Fibroblast of skin of right quadriceps (primary cell): ENCODE data around the gene TANGO2.
A peak's percentile ranks its signal among the peaks of the same experiment; 100 is the strongest.
"Not testable (repeated sequence)": the region's sequence is repeated elsewhere in the genome, so short reads cannot be mapped to it uniquely, and the experiment has no call there.

Experiments used
- DNase-seq: peaks from one replicate; pipeline ENCODE4 v3.0.0-alpha.2; 2013

The TANGO2 gene

DNA sequence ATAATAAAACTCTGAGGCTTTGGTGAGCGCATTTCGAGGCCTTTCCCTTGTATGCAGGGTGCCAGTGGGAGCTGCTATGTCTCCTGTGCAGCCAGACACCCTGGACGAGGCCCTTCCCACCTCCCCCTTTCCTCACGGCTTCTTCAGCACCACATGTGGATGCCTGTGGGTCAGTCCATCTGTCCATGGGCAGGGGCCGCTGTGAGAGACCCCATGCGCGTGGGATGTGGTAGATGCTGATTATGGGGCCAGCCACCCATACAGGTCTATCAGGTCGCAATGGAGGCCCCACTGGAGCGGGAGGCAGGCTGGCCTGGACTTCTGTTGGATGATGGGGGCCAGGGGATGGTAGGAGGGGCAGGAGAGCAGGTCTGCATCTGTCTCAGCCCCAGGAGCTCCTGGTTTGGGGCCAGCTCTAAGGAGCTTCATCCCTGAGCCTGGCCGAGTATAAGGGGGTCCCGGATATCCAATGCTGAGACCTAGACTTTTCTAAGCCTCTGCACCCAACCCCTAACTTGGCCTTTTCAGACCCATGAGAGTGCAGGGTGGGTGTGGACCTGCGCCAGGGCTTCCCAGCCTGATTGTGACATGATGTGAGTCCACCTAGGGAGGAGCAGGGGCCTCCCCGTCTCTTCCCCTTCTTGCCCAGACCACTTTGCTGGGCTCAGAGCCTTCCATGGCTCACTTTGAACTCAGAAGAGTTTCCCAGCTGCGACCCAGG lies 45.1 kb downstream of the TANGO2 start:
- no peak for DNase-seq

DNA sequence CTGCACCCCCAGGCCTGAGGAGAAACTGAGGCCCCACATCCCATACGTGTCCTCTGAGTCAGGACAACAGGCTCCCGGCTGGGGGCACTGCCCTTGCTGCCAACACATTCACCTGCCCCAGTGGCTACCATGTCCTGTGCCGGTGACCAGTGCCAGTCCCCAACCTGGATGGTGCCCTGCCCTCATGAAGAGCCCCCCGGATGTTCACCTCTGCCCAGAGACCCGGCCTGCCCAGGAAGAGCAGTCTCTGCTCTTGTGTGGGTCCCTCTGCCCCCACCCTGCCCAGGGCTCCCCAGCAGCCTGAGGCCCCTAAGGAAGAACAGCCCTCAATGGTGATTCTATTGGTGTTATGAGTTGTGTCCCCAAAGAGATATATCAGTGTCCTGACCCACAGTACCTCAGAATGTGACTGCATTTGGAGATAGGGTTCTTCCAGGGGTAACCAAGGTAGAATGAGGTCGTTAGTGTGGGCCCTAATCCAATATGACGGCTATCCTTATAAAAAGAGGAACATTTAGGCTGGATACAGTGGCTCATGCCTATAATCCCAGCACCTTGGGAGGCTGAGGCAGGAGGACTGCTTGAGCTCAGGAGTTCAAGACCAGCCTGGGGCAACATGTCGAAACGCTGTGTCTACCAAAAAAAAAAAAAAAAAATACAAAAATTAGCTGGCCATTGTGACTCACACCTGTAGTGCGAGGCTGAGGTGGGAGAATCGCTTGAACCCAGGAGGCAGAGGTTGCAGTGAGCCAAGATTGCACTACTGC lies 45.9 kb downstream of the TANGO2 start:
- DNase-seq = no peak

DNA sequence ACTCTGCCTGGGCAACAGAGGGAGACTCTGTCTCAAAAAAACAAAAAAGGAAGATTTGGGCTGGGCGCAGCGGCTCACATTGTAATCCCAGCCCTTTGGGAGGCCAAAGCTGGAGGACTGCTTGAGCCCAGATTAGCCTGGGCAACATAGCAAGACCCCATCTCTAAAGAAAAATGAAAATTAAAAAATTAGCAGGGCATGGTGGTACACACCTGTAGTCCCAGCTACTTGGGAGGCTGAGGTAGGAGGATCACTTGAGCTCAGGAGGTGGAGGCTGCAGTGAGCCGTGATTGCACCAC lies 46.4 kb downstream of the TANGO2 start:
- DNase-seq = not testable (repeated sequence)

DNA sequence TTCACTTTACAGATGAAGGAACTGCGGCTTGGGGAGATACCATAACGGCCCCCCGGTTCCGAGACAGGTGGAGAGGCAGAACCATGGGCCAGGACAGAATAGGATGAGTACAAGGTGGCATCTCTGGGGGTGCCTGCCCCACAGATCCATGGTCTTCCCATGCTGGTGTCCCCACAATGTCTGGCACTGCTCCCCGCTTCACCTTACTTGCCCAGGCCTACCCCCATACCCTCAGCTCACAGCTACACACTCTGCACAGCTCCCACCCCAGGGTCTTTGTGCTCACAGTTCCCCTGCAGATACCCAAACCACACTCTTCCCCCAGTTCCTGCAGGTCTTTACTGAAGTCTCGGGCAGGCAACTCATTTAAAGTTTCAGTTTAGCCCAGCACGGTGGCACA lies 47.7 kb downstream of the TANGO2 start:
- DNase-seq = no peak

DNA sequence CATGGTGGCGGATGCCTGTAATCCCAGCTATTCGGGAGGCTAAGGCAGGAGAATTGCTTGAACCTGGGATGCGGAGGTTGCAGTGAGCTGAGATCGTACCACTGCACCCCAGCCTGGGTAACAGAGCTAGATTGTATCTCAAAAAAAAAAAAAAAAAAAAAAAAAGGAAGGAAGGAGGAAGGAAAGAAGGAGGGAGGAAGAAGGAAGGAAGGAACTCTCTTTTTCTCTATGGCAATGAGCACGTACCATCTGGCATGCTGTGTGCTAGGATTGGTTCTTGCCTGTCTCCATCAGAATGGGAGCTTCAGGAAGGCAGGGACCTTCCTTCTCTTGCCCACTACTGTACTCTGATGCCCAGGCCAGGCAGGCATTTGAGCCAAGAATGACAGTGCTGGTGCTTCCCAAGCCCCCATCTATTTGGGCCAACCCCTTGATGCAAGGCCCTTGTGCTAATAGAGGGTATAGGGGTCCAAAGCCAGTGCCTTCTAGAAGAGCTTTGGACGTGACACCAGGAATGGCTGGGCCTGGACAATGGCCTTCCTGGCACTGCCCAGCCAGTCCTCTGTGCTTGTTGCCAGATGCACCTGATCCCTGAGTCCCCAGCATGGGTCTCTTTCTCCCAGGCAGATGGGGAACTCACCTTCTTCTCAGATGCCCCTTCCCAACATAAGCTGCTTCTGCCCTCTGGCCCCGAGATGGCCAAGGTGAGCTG lies 48.6 kb downstream of the TANGO2 start:
- DNase-seq = no peak

DNA sequence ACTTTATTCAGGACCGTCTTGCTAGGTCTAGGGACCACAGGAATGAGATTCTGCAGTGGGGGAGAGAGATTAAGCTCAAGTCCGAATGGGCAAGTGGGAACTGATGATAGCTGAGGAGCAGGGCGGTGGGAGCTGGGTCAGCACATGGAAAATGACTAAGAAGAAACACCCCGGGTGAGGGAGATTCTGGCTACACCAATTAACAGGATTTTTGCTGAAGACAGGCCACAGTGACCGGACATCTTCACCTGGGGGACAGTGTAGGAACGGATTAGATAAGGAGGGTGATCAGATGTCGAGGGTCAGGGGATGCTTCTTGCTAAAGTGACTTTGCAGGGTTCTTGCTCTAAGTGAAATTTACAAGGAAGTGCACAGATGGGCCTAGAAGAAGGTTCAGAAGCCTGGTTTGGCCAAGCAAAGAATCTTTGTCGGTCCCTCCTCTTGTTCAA lies 50.6 kb downstream of the TANGO2 start:
- no peak for DNase-seq

DNA sequence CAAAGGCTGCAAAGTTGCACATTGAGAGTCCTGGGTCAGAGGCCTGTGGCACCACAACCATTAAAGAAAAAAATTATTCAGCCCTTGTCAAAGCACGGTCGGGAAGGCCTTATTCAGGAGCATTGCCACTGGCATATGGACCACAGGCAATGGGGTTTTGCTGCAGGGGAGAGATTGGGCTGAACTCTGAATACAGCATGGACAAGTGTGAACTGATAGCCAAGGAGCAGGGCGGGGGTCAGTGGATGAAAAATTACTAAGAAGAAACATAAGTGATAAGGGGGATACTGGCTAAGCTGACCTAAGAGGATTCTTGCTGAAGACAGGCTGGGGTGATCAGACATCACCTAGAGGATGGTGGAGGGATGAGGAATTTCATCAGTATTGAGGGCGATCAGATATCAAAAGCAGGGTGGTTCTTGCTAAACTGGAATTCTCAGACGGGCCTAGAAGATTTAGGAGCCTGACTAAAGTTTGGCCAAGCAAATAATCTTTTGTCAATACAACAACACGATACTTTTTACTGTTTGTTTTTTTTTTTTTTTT lies 55.8 kb downstream of the TANGO2 start:
- no peak for DNase-seq

DNA sequence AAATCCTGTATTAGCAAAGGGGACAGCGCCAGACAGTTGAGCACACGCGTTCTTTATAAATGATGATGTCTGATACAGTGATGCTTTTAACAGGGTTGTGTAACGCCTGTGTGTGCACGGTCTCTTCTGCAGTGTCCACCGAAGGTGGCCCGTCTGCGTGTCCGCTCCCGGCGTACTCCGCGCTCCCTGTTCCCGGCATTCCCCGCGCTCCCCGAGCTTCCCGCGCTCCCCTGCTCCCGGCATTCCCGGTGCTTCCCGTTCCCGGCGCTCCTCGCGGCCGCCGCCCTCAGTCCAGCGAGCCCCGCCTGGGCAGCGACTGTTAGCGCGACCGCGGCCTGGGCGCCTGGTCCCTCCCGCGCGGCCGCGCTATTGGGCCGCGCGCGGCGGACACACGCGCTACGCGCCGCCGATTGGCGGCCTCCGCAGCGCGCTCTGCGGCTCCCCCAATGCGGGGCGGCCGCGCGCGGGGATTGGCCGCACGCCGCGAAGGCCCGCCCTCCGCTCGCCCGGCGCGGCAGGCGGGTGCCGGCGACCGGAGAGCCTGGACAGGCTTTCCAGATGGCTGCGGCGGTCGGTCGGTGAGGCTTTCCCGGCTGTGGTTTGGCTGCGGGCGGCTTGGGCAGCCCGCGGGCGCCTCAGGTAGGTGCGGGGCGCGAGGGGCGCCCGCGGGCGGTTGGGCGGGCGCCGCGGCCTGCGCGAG lies 59.0 kb downstream of the TANGO2 start, which contains the start of gene DGCR8:
Gene DGCR8, plus strand, starts transcription at position 497 of the 700 bp plus-strand sequence. CDS start 5,723 bp downstream, outside the sequence.
- DNase-seq = peak; percentile 97

DNA sequence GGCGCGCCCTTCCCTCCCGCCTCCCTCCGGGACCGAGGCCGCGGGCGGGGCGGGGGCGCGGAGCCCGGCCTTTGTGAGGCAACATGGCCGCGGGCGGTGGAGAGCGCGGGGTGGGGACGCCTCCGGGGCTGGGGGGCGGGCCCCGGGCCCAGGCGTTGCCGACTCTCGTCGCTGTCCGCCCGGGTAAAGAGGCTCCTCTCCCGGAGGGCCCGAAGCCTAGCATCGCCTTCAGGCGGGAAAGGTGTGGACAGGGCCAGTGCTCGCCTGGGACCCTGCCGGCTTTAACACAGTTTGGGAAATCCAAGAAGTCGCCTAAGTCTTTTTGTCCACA lies 59.5 kb downstream of the TANGO2 start:
- peak; percentile 56 for DNase-seq

DNA sequence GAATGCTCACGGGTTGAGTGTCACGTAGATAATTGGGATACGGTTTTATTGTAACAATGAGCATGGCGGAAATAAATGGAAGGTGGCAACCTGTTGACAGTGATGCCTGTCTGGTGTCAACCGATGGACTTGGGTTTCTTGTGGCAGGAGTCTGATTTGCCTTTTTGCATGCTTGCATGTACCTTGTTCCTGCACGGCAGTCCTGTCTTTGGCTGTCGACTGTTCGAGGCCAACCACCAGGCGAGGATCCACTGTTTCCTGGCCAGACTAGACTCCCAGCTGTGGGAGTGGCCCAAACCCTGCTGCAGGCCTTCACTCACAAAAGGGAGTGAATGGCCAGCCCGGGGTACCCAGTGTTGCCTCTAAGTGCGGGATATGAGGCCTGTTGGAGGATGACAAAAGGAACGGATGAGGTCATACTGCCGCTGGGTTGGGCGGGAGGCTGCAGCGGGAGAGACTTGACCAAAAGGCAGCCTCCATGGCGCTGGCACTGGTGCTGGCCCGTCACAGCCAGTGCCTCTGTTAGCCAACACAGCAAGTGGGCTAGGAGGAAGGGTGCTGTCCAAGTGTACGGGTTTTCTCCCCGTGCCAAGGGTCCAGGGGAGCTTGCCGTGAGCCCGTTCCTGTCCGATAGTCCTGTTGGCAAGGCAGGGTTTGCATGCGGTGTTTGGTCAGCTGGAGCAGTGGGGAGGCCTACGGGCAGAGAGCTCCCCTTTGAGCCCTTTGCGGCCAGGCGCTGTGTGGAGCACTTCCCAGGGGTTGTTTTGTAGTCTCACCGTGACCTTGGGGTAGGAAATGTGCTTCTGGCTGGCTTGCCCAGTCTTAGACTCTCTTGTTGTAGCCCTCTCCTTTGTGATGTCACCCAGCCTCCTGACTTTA lies 60.1 kb downstream of the TANGO2 start:
- peak; percentile 59 for DNase-seq

DNA sequence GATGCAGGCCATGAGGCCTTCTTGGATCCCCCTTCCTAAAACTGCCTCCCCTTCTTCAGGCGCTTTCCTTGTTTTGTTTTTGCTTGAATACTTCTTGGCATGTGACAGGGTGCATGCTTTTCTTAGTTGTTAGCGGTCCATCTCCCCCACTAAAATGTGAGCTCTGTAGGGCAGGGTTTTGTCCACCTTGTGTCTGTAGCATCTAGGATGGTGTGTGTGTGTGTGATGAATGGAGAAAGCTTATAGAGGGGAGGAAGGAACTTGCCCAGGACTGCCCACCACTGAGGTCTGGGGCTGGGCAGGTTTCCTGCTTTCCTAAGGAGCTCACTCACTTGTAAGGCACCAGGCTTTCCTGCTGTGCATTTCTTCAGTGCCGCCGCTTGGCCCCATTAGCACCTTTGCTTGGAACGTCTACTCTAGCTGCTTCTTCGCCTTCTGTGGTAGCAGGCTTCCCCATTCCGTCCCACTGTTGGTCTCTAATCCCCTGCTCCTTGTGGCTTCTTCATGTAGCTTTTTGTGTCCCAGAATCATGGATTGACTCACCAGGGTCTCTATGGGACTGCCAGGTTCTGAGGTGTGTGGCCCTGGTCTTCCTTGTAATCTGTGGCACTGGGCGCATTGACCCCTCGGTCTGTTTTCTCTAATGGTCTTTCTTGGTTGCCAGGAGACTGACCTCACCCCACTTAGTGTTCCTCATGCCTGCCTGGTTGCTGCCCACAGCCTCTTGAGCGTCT lies 62.4 kb downstream of the TANGO2 start:
- no peak for DNase-seq

DNA sequence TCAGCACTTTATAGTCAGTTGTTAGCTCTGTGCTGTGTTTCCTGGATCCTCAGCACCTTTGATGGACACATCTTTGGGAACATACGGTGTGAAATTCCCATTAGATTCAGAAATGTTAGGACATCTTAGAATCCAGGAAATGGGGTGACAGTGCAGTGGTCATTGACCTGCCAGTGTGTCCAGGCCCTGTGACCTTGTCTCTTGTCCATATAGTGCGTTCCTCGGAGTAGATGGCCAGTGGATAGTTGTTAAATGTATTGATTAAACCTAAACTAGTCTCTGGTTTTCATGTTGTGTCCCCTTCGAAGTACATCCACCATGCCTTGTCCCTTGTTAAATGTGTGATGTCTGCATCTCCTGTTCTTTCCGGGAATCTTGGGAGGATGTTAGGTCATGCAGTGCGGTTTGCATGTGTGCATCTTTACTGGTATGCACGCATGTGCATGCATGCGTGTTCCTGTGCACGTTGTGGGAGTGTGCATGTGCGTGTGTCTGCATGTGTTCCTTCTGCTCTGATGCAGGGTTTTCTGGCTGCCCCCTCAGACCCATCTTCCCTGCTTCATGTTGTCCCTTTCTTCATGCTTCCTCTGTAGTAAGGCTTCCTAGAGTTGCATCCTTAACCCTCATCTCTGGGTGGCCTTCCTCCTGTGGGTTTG lies 63.1 kb downstream of the TANGO2 start:
- DNase-seq = no peak

DNA sequence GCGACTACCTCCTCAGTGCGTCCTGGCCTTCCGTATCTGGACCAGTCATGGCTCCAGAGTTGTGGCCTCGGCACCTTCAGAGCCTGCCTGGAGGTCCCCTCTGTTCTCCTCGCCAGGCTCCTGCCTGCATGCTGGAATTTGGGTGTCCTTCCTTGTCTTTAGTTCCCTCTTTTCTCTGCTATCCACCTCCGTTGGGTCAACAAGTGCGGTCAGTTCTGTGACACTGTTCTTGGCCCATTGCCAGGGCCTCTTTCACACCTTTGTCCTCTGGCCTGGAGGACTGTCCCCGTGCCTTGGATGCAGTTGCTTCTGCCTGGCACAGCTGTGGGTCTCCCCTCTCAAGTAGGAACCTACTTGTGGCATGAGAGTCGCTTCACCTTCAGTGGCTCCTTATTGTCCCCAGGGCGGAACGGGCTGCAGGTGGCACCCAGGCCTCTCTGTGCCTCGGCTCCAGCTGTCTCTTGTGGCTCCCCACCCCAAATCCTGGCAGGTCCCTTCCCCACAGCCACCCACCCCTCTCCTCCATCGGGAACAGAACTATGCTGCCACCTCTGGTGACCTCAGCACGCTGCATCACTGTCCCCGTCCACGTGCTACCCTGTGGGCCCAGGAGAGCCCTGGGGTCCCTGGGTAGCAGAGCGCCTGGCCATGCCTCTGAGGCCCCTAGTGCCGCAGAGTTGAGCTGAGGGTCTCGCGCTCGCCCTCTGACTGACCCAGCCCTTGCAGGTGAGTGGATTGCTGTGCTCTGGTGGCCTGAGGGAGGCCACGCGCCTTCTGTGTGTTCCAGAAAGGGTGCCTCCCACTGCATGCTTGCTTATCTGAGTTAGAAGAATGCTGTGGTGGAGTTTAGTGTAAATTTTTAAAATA lies 63.9 kb downstream of the TANGO2 start:
- DNase-seq = no peak

DNA sequence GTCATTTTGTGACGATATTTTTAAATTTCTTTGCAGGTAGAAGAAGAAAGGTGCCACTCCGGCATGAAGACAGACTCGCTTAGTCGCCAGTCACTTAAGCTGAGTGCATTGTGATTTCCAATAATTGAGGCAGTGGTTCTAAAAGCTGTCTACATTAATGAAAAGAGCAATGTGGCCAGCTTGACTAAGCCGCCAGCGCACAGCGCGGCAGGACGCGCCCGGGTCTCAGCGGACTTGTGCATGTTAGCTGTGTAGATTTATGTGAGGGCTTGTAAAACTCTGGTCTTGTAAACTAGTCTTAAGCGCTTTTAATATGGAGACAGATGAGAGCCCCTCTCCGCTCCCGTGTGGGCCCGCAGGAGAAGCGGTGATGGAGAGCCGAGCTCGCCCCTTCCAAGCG lies 64.7 kb downstream of the TANGO2 start:
- no peak for DNase-seq

DNA sequence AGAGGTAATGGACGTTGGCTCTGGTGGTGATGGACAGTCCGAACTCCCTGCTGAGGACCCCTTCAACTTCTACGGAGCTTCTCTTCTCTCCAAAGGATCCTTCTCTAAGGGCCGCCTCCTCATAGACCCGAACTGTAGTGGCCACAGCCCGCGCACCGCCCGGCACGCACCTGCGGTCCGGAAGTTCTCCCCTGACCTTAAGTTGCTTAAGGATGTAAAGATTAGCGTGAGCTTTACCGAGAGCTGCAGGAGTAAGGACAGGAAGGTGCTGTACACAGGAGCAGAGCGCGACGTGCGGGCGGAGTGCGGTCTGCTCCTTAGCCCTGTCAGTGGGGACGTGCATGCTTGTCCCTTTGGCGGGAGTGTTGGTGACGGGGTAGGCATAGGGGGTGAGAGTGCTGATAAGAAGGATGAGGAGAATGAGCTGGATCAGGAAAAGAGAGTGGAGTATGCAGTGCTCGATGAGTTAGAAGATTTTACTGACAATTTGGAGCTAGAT lies 65.2 kb downstream of the TANGO2 start:
- DNase-seq = no peak

DNA sequence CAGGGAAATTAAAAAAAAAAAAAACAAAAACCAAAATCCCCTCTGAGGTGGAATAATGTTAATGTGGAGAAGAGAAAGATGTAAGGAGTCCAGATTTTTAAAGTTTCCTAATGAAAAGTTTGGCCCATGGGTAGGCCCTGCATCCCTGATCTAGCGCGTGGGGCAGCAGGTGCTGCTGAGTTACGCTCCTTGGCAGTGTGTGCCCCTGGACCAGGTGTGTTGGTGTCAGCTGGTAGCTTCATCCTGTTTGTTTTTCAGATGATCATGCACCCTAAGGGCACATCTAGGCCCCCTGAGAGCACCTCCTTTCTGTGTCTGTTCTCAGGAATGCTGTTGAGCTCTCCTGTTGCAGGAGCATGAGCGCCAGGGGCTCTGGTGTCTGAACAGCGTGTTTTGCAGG lies 65.9 kb downstream of the TANGO2 start:
- no peak for DNase-seq

DNA sequence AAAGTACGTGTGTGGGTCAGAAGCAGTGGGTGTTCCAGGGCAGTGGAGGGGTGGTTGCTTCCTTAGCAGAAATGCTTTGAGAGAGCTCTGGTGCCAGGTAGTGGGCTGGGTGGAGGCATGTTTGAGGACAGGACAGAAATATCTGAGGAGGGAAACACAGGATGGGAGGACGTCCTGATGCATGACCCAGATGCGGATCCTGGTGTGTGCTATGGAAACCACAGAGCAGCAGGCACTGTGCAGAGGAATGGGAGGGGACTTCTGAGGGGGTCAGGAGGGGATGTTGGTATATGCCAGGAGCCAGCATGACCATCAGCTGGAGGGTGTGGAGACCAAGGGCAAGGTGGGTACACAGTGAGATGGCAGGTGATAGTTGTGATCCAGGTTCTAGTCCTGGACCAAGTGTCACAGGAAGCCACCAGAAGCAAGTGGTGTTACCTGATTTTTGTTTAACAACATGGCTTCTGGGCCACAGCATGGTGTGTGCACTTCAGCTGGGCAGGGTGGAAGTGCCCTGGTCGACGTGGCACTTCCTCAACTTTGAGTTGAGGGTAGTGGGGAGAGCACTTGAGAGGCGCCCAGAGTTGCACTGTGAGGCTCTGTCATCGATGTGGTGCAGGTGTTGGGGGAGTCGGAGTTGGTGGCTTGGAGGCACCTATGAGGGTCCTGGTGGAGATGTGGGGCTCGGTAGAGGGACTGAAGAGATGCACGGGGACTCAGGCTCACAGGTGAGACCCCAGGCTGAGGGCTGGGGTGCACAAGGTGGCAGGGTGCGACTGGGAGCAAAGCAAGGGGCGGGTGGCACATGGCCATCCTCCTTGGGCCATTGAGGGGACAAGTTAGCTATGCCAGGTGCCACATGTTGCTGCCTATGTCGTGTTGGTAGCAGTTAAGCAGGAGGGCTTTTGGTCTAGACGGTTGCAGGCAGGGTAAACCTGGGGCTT lies 66.7 kb downstream of the TANGO2 start:
- DNase-seq = no peak

DNA sequence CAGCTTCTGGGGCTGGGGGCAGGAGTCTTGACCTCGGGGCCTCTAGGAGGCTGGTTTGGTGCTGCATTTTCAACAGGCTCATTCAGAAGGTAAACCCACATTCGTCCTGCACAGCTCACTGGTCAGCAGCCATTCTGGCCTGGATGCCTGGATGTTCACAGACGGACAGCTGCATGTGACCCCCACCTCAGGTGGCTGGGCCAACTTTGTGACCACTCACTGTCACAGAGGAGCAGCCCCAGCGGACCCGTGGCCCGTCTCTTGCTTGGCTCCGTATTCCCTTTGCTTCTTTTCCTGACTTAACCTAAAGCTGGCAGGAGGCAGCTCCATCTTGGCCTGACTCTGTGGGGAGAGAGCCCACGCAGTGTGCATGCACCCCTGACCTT lies 67.3 kb downstream of the TANGO2 start:
- DNase-seq = no peak
